Measurements from ENCODE around the gene RNF133.

RNF133 gene

GRCh38 chr7:122699017-122699416 lies at the start of gene RNF133:
RNF133 (minus strand) TSS chr7:122699117; CDS start chr7:122698918, 199 bp downstream.
- Histone ChIP-seq H3K4me1 (ENCODE audit: control insufficient read depth, insufficient read depth, low read length) (no peaks in the 10 kb centered on the region), H3K27me3 (ENCODE audit: control insufficient read depth, insufficient read depth, low read length) (no peaks in the 10 kb centered on the region), H3K36me3 (ENCODE audit: control insufficient read depth, insufficient read depth, low read length) (no peaks in the 10 kb centered on the region), H3K27ac (ENCODE audit: low read depth, low read length) (no peak within 1 kb of the TSS), H3K4me3 (ENCODE audit: low read length) (no peak within 1 kb of the TSS), H3K9ac (ENCODE audit: low read length) (no peak within 1 kb of the TSS)

- Histone ChIP-seq H3K27me3 (ENCODE audit: control insufficient read depth, insufficient read depth, low read length) (no peaks in the 10 kb centered on the region), H3K4me1 (ENCODE audit: control insufficient read depth, insufficient read depth, low read length) (no peaks in the 10 kb centered on the region), H3K36me3 (ENCODE audit: control insufficient read depth, insufficient read depth, low read length) (no peaks in the 10 kb centered on the region), H3K27ac (ENCODE audit: low read depth, low read length) (no peak overlapping the region), H3K9ac (ENCODE audit: low read length) (no peak overlapping the region), H3K4me3 (ENCODE audit: low read length) (no peak overlapping the region)
Observed at GRCh38 chr7:122748195-122748594, 49.3 kb upstream of the RNF133 start.

GRCh38 chr7:122746948-122747347 lies 48.0 kb upstream of the RNF133 start:
- H3K27ac ChIP-seq (ENCODE audit: low read depth, low read length): no peak overlapping the region
- no peaks in the 10 kb centered on the region for H3K27me3 ChIP-seq (ENCODE audit: control insufficient read depth, insufficient read depth, low read length)
- H3K4me3 ChIP-seq (ENCODE audit: low read length): no peak overlapping the region
- no peaks in the 10 kb centered on the region for H3K36me3 ChIP-seq (ENCODE audit: control insufficient read depth, insufficient read depth, low read length)
- no peaks in the 10 kb centered on the region for H3K4me1 ChIP-seq (ENCODE audit: control insufficient read depth, insufficient read depth, low read length)
- H3K9ac ChIP-seq (ENCODE audit: low read length): no peak overlapping the region

GRCh38 chr7:122743211-122743610 lies 44.3 kb upstream of the RNF133 start:
- Histone ChIP-seq H3K9ac (ENCODE audit: low read length) (no peak overlapping the region), H3K27ac (ENCODE audit: low read depth, low read length) (no peak overlapping the region), H3K27me3 (ENCODE audit: control insufficient read depth, insufficient read depth, low read length) (no peaks in the 10 kb centered on the region), H3K4me1 (ENCODE audit: control insufficient read depth, insufficient read depth, low read length) (no peaks in the 10 kb centered on the region), H3K36me3 (ENCODE audit: control insufficient read depth, insufficient read depth, low read length) (no peaks in the 10 kb centered on the region), H3K4me3 (ENCODE audit: low read length) (no peak overlapping the region)

- H3K36me3 ChIP-seq (ENCODE audit: control insufficient read depth, insufficient read depth, low read length): no peaks in the 10 kb centered on the region
Observed at GRCh38 chr7:122738947-122739346, 40.0 kb upstream of the RNF133 start.

GRCh38 chr7:122736183-122736582 lies 37.3 kb upstream of the RNF133 start:
- Histone ChIP-seq H3K27me3 (ENCODE audit: control insufficient read depth, insufficient read depth, low read length) (no peaks in the 10 kb centered on the region), H3K36me3 (ENCODE audit: control insufficient read depth, insufficient read depth, low read length) (no peaks in the 10 kb centered on the region), H3K9ac (ENCODE audit: low read length) (no peak overlapping the region), H3K4me3 (ENCODE audit: low read length) (no peak overlapping the region), H3K4me1 (ENCODE audit: control insufficient read depth, insufficient read depth, low read length) (no peaks in the 10 kb centered on the region), H3K27ac (ENCODE audit: low read depth, low read length) (no peak overlapping the region)

More at GRCh38 chr7:122738947-122739346, 40.0 kb upstream of the RNF133 start:
- no peak overlapping the region for H3K4me3 ChIP-seq (ENCODE audit: low read length)
- no peak overlapping the region for H3K9ac ChIP-seq (ENCODE audit: low read length)
- H3K4me1 ChIP-seq (ENCODE audit: control insufficient read depth, insufficient read depth, low read length): no peaks in the 10 kb centered on the region
- H3K27me3 ChIP-seq (ENCODE audit: control insufficient read depth, insufficient read depth, low read length): no peaks in the 10 kb centered on the region
- no peak overlapping the region for H3K27ac ChIP-seq (ENCODE audit: low read depth, low read length)

GRCh38 chr7:122727759-122728158 lies 28.8 kb upstream of the RNF133 start:
- Histone ChIP-seq H3K27ac (ENCODE audit: low read depth, low read length) (no peak overlapping the region), H3K9ac (ENCODE audit: low read length) (no peak overlapping the region), H3K27me3 (ENCODE audit: control insufficient read depth, insufficient read depth, low read length) (no peaks in the 10 kb centered on the region), H3K4me1 (ENCODE audit: control insufficient read depth, insufficient read depth, low read length) (no peaks in the 10 kb centered on the region), H3K4me3 (ENCODE audit: low read length) (no peak overlapping the region), H3K36me3 (ENCODE audit: control insufficient read depth, insufficient read depth, low read length) (no peaks in the 10 kb centered on the region)

GRCh38 chr7:122727354-122727753 lies 28.4 kb upstream of the RNF133 start:
- H3K27ac ChIP-seq (ENCODE audit: low read depth, low read length): no peak overlapping the region

GRCh38 chr7:122726881-122727280 lies 28.0 kb upstream of the RNF133 start:
- Histone ChIP-seq H3K4me3 (ENCODE audit: low read length) (no peak overlapping the region), H3K4me1 (ENCODE audit: control insufficient read depth, insufficient read depth, low read length) (no peaks in the 10 kb centered on the region), H3K36me3 (ENCODE audit: control insufficient read depth, insufficient read depth, low read length) (no peaks in the 10 kb centered on the region), H3K9ac (ENCODE audit: low read length) (no peak overlapping the region), H3K27me3 (ENCODE audit: control insufficient read depth, insufficient read depth, low read length) (no peaks in the 10 kb centered on the region), H3K27ac (ENCODE audit: low read depth, low read length) (no peak overlapping the region)

More at GRCh38 chr7:122727354-122727753, 28.4 kb upstream of the RNF133 start:
- Histone ChIP-seq H3K4me1 (ENCODE audit: control insufficient read depth, insufficient read depth, low read length) (no peaks in the 10 kb centered on the region), H3K9ac (ENCODE audit: low read length) (no peak overlapping the region), H3K4me3 (ENCODE audit: low read length) (no peak overlapping the region), H3K27me3 (ENCODE audit: control insufficient read depth, insufficient read depth, low read length) (no peaks in the 10 kb centered on the region), H3K36me3 (ENCODE audit: control insufficient read depth, insufficient read depth, low read length) (no peaks in the 10 kb centered on the region)

GRCh38 chr7:122724366-122724765 lies 25.4 kb upstream of the RNF133 start:
- H3K36me3 ChIP-seq (ENCODE audit: control insufficient read depth, insufficient read depth, low read length): no peaks in the 10 kb centered on the region
- H3K4me1 ChIP-seq (ENCODE audit: control insufficient read depth, insufficient read depth, low read length): no peaks in the 10 kb centered on the region
- H3K27me3 ChIP-seq (ENCODE audit: control insufficient read depth, insufficient read depth, low read length): no peaks in the 10 kb centered on the region
- no peak overlapping the region for H3K4me3 ChIP-seq (ENCODE audit: low read length)
- no peak overlapping the region for H3K9ac ChIP-seq (ENCODE audit: low read length)
- no peak overlapping the region for H3K27ac ChIP-seq (ENCODE audit: low read depth, low read length)

GRCh38 chr7:122719010-122719578 lies 20.2 kb upstream of the RNF133 start:
- no peaks in the 10 kb centered on the region for H3K4me1 ChIP-seq (ENCODE audit: control insufficient read depth, insufficient read depth, low read length)
- H3K27me3 ChIP-seq (ENCODE audit: control insufficient read depth, insufficient read depth, low read length): no peaks in the 10 kb centered on the region
- H3K27ac ChIP-seq (ENCODE audit: low read depth, low read length): no peak overlapping the region
- no peak overlapping the region for H3K4me3 ChIP-seq (ENCODE audit: low read length)
- H3K36me3 ChIP-seq (ENCODE audit: control insufficient read depth, insufficient read depth, low read length): no peaks in the 10 kb centered on the region
- H3K9ac ChIP-seq (ENCODE audit: low read length): no peak overlapping the region

GRCh38 chr7:122717356-122718089 lies 18.6 kb upstream of the RNF133 start:
- H3K27me3 ChIP-seq (ENCODE audit: control insufficient read depth, insufficient read depth, low read length): no peaks in the 10 kb centered on the region
- H3K27ac ChIP-seq (ENCODE audit: low read depth, low read length): no peak overlapping the region
- H3K9ac ChIP-seq (ENCODE audit: low read length): no peak overlapping the region
- H3K36me3 ChIP-seq (ENCODE audit: control insufficient read depth, insufficient read depth, low read length): no peaks in the 10 kb centered on the region
- no peak overlapping the region for H3K4me3 ChIP-seq (ENCODE audit: low read length)
- H3K4me1 ChIP-seq (ENCODE audit: control insufficient read depth, insufficient read depth, low read length): no peaks in the 10 kb centered on the region

GRCh38 chr7:122715183-122715582 lies 16.3 kb upstream of the RNF133 start:
- Histone ChIP-seq H3K27ac (ENCODE audit: low read depth, low read length) (no peak overlapping the region), H3K4me1 (ENCODE audit: control insufficient read depth, insufficient read depth, low read length) (no peaks in the 10 kb centered on the region), H3K9ac (ENCODE audit: low read length) (no peak overlapping the region), H3K27me3 (ENCODE audit: control insufficient read depth, insufficient read depth, low read length) (no peaks in the 10 kb centered on the region), H3K36me3 (ENCODE audit: control insufficient read depth, insufficient read depth, low read length) (no peaks in the 10 kb centered on the region), H3K4me3 (ENCODE audit: low read length) (no peak overlapping the region)

Data from rectal smooth muscle tissue (tissue), 1 donor.